Activated T-helper 1 cell treated with anti-CD3 and anti-CD28 coated beads, Interleukin-2, amount 50 U/mL, for 16 hours (primary cell): ENCODE data around the gene ARGLU1.

Source experiments
- DNase-seq, 2 donors: peaks; one replicate each; pipeline ENCODE4 v3.0.0-alpha.2; 2020; ENCODE audit warnings: low read depth in 1 of 2, low spot score in 1 of 2

ARGLU1 gene

GRCh38 chr13:106526738-106527444, 41.0 kb downstream of the ARGLU1 start:
- no peak for DNase-seq

- DNase-seq = no peak
Measured at GRCh38 chr13:106525865-106526264, 42.1 kb downstream of the ARGLU1 start.

GRCh38 chr13:106524108-106524507, 43.8 kb downstream of the ARGLU1 start:
- no peak for DNase-seq

GRCh38 chr13:106523576-106523975, 44.4 kb downstream of the ARGLU1 start:
- no peak for DNase-seq

GRCh38 chr13:106522898-106523525, 44.9 kb downstream of the ARGLU1 start:
- no peak for DNase-seq

- DNase-seq = no peak
Measured at GRCh38 chr13:106522112-106522705, 45.7 kb downstream of the ARGLU1 start.

- DNase-seq = no peak
Measured at GRCh38 chr13:106521095-106521799, 46.7 kb downstream of the ARGLU1 start.

- no peak for DNase-seq
Measured at GRCh38 chr13:106520251-106521054, 47.5 kb downstream of the ARGLU1 start.

GRCh38 chr13:106518512-106518911, 49.4 kb downstream of the ARGLU1 start:
- no peak for DNase-seq

GRCh38 chr13:106517109-106517847, 50.7 kb downstream of the ARGLU1 start:
- DNase-seq = no peak

- no peak for DNase-seq
Measured at GRCh38 chr13:106515635-106516254, 52.2 kb downstream of the ARGLU1 start.

GRCh38 chr13:106514928-106515634, 52.9 kb downstream of the ARGLU1 start:
- no peak for DNase-seq

- DNase-seq = no peak
Measured at GRCh38 chr13:106513025-106513983, 54.6 kb downstream of the ARGLU1 start.

GRCh38 chr13:106507560-106508274, 60.2 kb downstream of the ARGLU1 start:
- DNase-seq = no peak

GRCh38 chr13:106506286-106506685, 61.7 kb downstream of the ARGLU1 start:
- DNase-seq = no peak

- DNase-seq = no peak
Measured at GRCh38 chr13:106505732-106506131, 62.2 kb downstream of the ARGLU1 start.

GRCh38 chr13:106505295-106505694, 62.6 kb downstream of the ARGLU1 start:
- DNase-seq = no peak
